Bronchial smooth muscle cell (primary cell): ENCODE data around the gene SLC26A4. TPM values are rescaled to one million over a fixed set of nuclear protein-coding genes. Genes with fewer than 3 reads are reported as not detected.

Experiments
- total RNA-seq: library from RNA; depleted of rRNA; stranded (reverse); fragments of >200 nt; gene quantifications from 2 replicates; pipeline ENCODE4 v1.2.1, GENCODE V29; 2014

The SLC26A4 gene
- total RNA-seq: 0.47 and 0.52 TPM in 2 replicates

GRCh38 chr7:107660381-107661080 is at the start of gene SLC26A4:
SLC26A4 (plus strand) TSS chr7:107660828; CDS start chr7:107661642, 814 bp downstream.

DNA sequence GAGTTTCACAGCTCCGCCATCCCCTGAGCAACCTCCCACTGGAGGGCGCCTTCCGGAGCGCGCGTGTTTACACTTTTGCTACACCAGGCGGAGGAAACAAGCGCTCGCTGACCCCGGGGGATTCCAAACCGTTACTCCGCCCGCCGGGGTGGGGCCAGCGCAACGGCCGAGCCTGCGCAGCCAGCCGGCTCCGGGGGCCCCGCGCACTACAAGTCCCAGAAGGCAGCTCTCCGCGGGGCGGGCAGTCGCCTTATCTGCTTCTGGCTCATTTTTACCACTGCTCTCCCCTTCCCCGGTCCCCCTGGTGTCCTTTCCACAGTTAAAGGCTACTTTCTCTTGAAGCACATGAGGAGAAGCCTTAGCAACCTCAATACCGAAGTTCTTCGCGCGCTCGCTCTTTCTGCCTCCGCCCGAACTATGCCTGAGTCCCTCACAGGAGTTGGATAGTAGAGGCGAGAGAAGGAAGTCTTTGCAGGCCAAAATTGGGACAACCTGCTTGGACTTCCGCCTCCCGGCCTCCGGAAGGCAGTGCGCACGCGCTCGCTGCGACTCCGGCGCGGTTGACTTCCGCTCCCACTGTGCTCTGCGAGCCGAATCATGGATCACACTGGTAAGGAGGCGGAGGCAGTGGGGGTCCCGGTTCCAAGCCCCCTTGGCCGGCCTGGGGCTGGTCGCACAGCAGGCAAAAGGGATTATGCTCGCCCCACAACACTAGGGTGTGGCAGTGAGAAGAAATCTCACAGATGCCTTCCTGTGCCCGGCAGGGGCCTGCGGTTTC is 83.1 kb downstream of the SLC26A4 start, which contains the start of gene CBLL1:
CBLL1 (plus strand) TSS at position 576 of the 778 bp plus-strand sequence; CDS start at position 598, 22 bp downstream.

Other genes with a start within 250 kb of the SLC26A4 start
- gene GPR22, start 190.8 kb upstream of the SLC26A4 start, total RNA-seq: not detected in 2 replicates
- gene COG5, start 96.9 kb upstream of the SLC26A4 start, total RNA-seq: 19.2 and 32.7 TPM in 2 replicates
- gene DUS4L, start 96.9 kb upstream of the SLC26A4 start, total RNA-seq: 3.7 and 4.9 TPM in 2 replicates
- gene BCAP29, start 80.6 kb upstream of the SLC26A4 start, total RNA-seq: 32.8 and 34.5 TPM in 2 replicates
- gene CBLL1, start 83.3 kb downstream of the SLC26A4 start, total RNA-seq: 9.1 and 11.3 TPM in 2 replicates
- gene SLC26A3, start 142.4 kb downstream of the SLC26A4 start, total RNA-seq: not detected in 2 replicates
- gene DLD, start 230.4 kb downstream of the SLC26A4 start, total RNA-seq: 41.6 and 59.7 TPM in 2 replicates